Measurements from ENCODE around the gene RABGGTB.
"Not testable (repeated sequence)": the region's sequence is repeated elsewhere in the genome, so short reads cannot be mapped to it uniquely, and the experiment has no call there.

RABGGTB gene

GRCh38 chr1:75785983-75786853 is at the start of gene RABGGTB:
TSS of gene RABGGTB (plus strand) at chr1:75786256. CDS start at chr1:75786272, 16 bp downstream.
- DNase-seq (ENCODE audit: low read depth) = peak; percentile 89

GRCh38 chr1:75742047-75742625 is 43.9 kb upstream of the RABGGTB start:
- no peak for DNase-seq (ENCODE audit: low read depth)

- no peak for DNase-seq (ENCODE audit: low read depth)
Measured at GRCh38 chr1:75745276-75745675, 40.8 kb upstream of the RABGGTB start.

GRCh38 chr1:75757210-75757609 is 28.8 kb upstream of the RABGGTB start:
- not testable (repeated sequence) for DNase-seq (ENCODE audit: low read depth)

GRCh38 chr1:75758543-75758942 is 27.5 kb upstream of the RABGGTB start:
- not testable (repeated sequence) for DNase-seq (ENCODE audit: low read depth)

GRCh38 chr1:75764057-75764655 is 21.9 kb upstream of the RABGGTB start:
- DNase-seq (ENCODE audit: low read depth) = no peak

- DNase-seq (ENCODE audit: low read depth) = peak; percentile 54
Measured at GRCh38 chr1:75765697-75766355, 20.2 kb upstream of the RABGGTB start.

GRCh38 chr1:75768016-75768415 is 18.0 kb upstream of the RABGGTB start:
- no peak for DNase-seq (ENCODE audit: low read depth)

GRCh38 chr1:75770761-75771160 is 15.3 kb upstream of the RABGGTB start:
- DNase-seq (ENCODE audit: low read depth) = no peak

- no peak for DNase-seq (ENCODE audit: low read depth)
Measured at GRCh38 chr1:75771978-75772377, 14.1 kb upstream of the RABGGTB start.

GRCh38 chr1:75777812-75778211 is 8.2 kb upstream of the RABGGTB start:
- not testable (repeated sequence) for DNase-seq (ENCODE audit: low read depth)

GRCh38 chr1:75778694-75779093 is 7.4 kb upstream of the RABGGTB start:
- DNase-seq (ENCODE audit: low read depth) = not testable (repeated sequence)

GRCh38 chr1:75780183-75780582 is 5.9 kb upstream of the RABGGTB start:
- not testable (repeated sequence) for DNase-seq (ENCODE audit: low read depth)

GRCh38 chr1:75783920-75784319 is 2.1 kb upstream of the RABGGTB start:
- DNase-seq (ENCODE audit: low read depth) = not testable (repeated sequence)

GRCh38 chr1:75785320-75785982 is 605 bp upstream of the RABGGTB start:
- DNase-seq (ENCODE audit: low read depth) = no peak

- no peak for DNase-seq (ENCODE audit: low read depth)
Measured at GRCh38 chr1:75786901-75787493, 941 bp downstream of the RABGGTB start.

- DNase-seq (ENCODE audit: low read depth) = no peak
Measured at GRCh38 chr1:75787524-75787923, 1.5 kb downstream of the RABGGTB start.

GRCh38 chr1:75789988-75790387 is 3.9 kb downstream of the RABGGTB start:
- DNase-seq (ENCODE audit: low read depth) = no peak

- no peak for DNase-seq (ENCODE audit: low read depth)
Measured at GRCh38 chr1:75791022-75791421, 5.0 kb downstream of the RABGGTB start.

- no peak for DNase-seq (ENCODE audit: low read depth)
Measured at GRCh38 chr1:75792091-75792490, 6.0 kb downstream of the RABGGTB start.

GRCh38 chr1:75794382-75794781 is 8.3 kb downstream of the RABGGTB start:
- DNase-seq (ENCODE audit: low read depth) = no peak
